CD14-positive monocyte (primary cell): ENCODE data around the gene ASTN2. TPM values are rescaled to one million over a fixed set of nuclear protein-coding genes. Genes with fewer than 3 reads are reported as not detected.

ENCODE experiments used
- DNase-seq, 3 donors: peaks; one replicate each; pipeline ENCODE4 v3.0.0-alpha.2; 2011 to 2022
- H2AFZ ChIP-seq: 2 replicates; pipeline ENCODE4 v1.6.0; 2012; ENCODE audit warnings: mild to moderate bottlenecking, low read depth, low read length, inconsistent platforms; ENCODE audit not compliant: insufficient read depth, poor library complexity, severe bottlenecking
- H3K27ac ChIP-seq, 2 donors: 1 replicate in 1 of 2; 2 replicates in 1 of 2; pipeline ENCODE4 v1.5.1; 2012 to 2013; ENCODE audit warnings: low read length in 2 of 2, control low read depth in 1 of 2, inconsistent platforms in 1 of 2, low read depth in 1 of 2, mild to moderate bottlenecking in 1 of 2
- H3K27me3 ChIP-seq, 2 donors: one replicate each; pipeline versions ENCODE4 v1.6.0 to v1.6.1; 2011 to 2013; ENCODE audit warnings: low read length in 2 of 2; ENCODE audit not compliant: control insufficient read depth in 2 of 2, insufficient read depth in 2 of 2
- H3K36me3 ChIP-seq, 2 donors: replicated peaks in 1 of 2; 1 replicate in 1 of 2; 2 replicates in 1 of 2; pipeline versions ENCODE4 v1.5.1 to v1.6.1; 2012 to 2013; ENCODE audit warnings: low read length in 2 of 2, control low read depth in 1 of 2, inconsistent platforms in 1 of 2, mild to moderate bottlenecking in 1 of 2; ENCODE audit not compliant: insufficient read depth in 2 of 2, control insufficient read depth in 1 of 2
- H3K4me1 ChIP-seq, 2 donors: 1 replicate in 1 of 2; 2 replicates in 1 of 2; pipeline versions ENCODE4 v1.5.1 to v1.6.1; 2012 to 2013; ENCODE audit warnings: low read length in 2 of 2, control low read depth in 1 of 2, inconsistent platforms in 1 of 2, mild to moderate bottlenecking in 1 of 2, moderate library complexity in 1 of 2; ENCODE audit not compliant: insufficient read depth in 2 of 2, control insufficient read depth in 1 of 2
- H3K4me2 ChIP-seq: replicated peaks from 2 replicates; pipeline ENCODE3; 2012; ENCODE audit warnings: low read length, moderate library complexity, mild to moderate bottlenecking; ENCODE audit not compliant: poor library complexity, severe bottlenecking; ENCODE audit errors: extremely low read depth
- H3K4me3 ChIP-seq, 3 experiments: fragments of 200-600 bp in 1 of 3; sonication (generic) in 1 of 3; replicated peaks in 1 of 3; 1 replicate in 2 of 3; 2 replicates in 1 of 3; pipeline ENCODE4 v1.5.1; 2011 to 2013; ENCODE audit warnings: low read length in 3 of 3, mild to moderate bottlenecking in 3 of 3, control low read depth in 2 of 3, low read depth in 2 of 3, inconsistent platforms in 1 of 3, moderate library complexity in 1 of 3
- H3K79me2 ChIP-seq: 2 replicates; pipeline ENCODE4 v1.6.0; 2012; ENCODE audit warnings: mild to moderate bottlenecking, control low read depth, inconsistent platforms, low read length, moderate library complexity; ENCODE audit not compliant: insufficient read depth
- H3K9ac ChIP-seq: 2 replicates; pipeline ENCODE4 v1.6.0; 2017; ENCODE audit warnings: low read length, mild to moderate bottlenecking; ENCODE audit not compliant: insufficient read depth, poor library complexity, severe bottlenecking
- H3K9me3 ChIP-seq, 2 donors: replicated peaks in 1 of 2; 1 replicate in 1 of 2; 2 replicates in 1 of 2; pipeline versions ENCODE4 v1.5.1 to v1.6.1; 2012 to 2013; ENCODE audit warnings: low read length in 2 of 2, control low read depth in 1 of 2; ENCODE audit not compliant: control insufficient read depth in 1 of 2, insufficient read depth in 1 of 2
- H4K20me1 ChIP-seq: 2 replicates; pipeline ENCODE4 v1.6.0; 2012; ENCODE audit warnings: mild to moderate bottlenecking, low read length, control low read depth, moderate library complexity; ENCODE audit not compliant: insufficient read depth
- H3K27ac Mint-ChIP-seq, 7 donors: one replicate each; pipeline ENCODE4 v1.8.0; 2020; ENCODE audit warnings: mild to moderate bottlenecking in 7 of 7, mixed read lengths in 7 of 7, moderate library complexity in 6 of 7, inconsistent platforms in 2 of 7
- H3K27me3 Mint-ChIP-seq, 3 donors: one replicate each; pipeline ENCODE4 v1.8.0; 2021 to 2022; ENCODE audit warnings: low read depth in 3 of 3, mild to moderate bottlenecking in 3 of 3, mixed read lengths in 3 of 3, moderate library complexity in 3 of 3, inconsistent platforms in 1 of 3
- H3K36me3 Mint-ChIP-seq, 2 donors: one replicate each; pipeline ENCODE4 v1.8.0; 2020; ENCODE audit warnings: mixed read lengths in 2 of 2, inconsistent platforms in 1 of 2, mild to moderate bottlenecking in 1 of 2
- H3K4me1 Mint-ChIP-seq: one replicate; pipeline ENCODE4 v1.8.0; 2020; ENCODE audit warnings: mild to moderate bottlenecking, mixed read lengths
- H3K4me3 Mint-ChIP-seq, 2 donors: one replicate each; pipeline ENCODE4 v1.8.0; 2020; ENCODE audit warnings: mild to moderate bottlenecking in 2 of 2, mixed read lengths in 2 of 2, moderate library complexity in 1 of 2
- H3K9me3 Mint-ChIP-seq, 7 donors: one replicate each; pipeline ENCODE4 v1.8.0; 2020 to 2022; ENCODE audit warnings: mixed read lengths in 7 of 7, mild to moderate bottlenecking in 6 of 7, moderate library complexity in 6 of 7, inconsistent platforms in 2 of 7
- WGBS: methylation state at CpG from one replicate; pipeline ENCODE4 v1.1.5; 2013; ENCODE audit warnings: missing lambda C conversion rate; ENCODE audit not compliant: insufficient coverage; 5-methylcytosine and 5-hydroxymethylcytosine counted together
- intact Hi-C, 2 donors: fragments of 100-400 bp; cut with micrococcal nuclease; formaldehyde crosslinking; loops; one replicate each; pipeline versions ENCODE4 v1.15.0 to v1.15.1; 2023
- polyA plus RNA-seq, 3 donors: library from polyadenylated mRNA; depleted of rRNA in 1 of 3; unstranded in 2 of 3; stranded (reverse) in 1 of 3; fragments of 300-500 nt in 2 of 3; fragments of >200 nt in 1 of 3; fragmentation: Illumina TruSeq in 2 of 3; gene quantifications; 1 replicate in 2 of 3; 2 replicates in 1 of 3; pipeline ENCODE4 v1.2.3, GENCODE V29; 2012 to 2021
- TF ChIP-seq, protein P1 (sequence below): fragments of 200-600 bp; IDR thresholded peaks from one replicate; pipeline ENCODE4 v1.8.0; 2022; ENCODE audit warnings: antibody characterized with exemption, mild to moderate bottlenecking

The ASTN2 gene
- polyA plus RNA-seq, 3 donors: not detected

DNA sequence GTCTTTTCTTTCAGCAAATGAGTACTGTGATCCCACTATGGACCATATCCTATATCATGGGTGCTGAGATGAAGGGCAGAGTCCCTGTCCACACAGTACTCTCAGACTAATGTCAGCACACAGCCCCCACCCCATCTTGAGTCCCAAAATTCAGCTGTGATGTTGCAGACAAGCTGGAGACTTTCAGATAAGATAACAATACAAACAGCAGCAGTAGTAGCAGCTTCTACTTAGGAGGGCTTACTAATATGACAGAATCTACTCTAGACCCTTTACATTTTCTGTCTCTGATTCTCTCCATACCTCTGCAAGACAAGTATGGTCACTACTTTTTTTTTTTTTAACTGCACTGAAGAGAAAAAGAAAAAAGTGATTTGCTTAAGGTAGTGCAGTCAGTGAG lies 856.8 kb downstream of the ASTN2 start:
- Histone ChIP-seq H3K4me2 (no peak overlapping the region), H3K27ac (no peak overlapping the region), H3K27me3 (no peaks in the 10 kb centered on the region), H3K4me3 (no peak overlapping the region), H3K9ac (no peak overlapping the region), H4K20me1 (no peaks in the 10 kb centered on the region), H3K4me1 (peaks cover 0 to 8% of the 10 kb centered on the region in 2 donors), H3K36me3 (no peaks in the 10 kb centered on the region), H3K79me2 (no peaks in the 10 kb centered on the region), H3K9me3 (no peaks in the 10 kb centered on the region), H2AFZ (no peak overlapping the region)
- H3K9me3 Mint-ChIP-seq: no peaks in the 10 kb centered on the region
- no peak for DNase-seq
- H3K27ac Mint-ChIP-seq: no peak overlapping the region
- peaks cover 0 to 6% (median 3%) of the 10 kb centered on the region in 3 donors for H3K27me3 Mint-ChIP-seq
- H3K4me3 Mint-ChIP-seq: no peak overlapping the region
- intact Hi-C loops: no loop called here
- no peaks in the 10 kb centered on the region for H3K36me3 Mint-ChIP-seq
- H3K4me1 Mint-ChIP-seq: peaks cover 10% of the 10 kb centered on the region
- TF ChIP-seq, protein P1, sequence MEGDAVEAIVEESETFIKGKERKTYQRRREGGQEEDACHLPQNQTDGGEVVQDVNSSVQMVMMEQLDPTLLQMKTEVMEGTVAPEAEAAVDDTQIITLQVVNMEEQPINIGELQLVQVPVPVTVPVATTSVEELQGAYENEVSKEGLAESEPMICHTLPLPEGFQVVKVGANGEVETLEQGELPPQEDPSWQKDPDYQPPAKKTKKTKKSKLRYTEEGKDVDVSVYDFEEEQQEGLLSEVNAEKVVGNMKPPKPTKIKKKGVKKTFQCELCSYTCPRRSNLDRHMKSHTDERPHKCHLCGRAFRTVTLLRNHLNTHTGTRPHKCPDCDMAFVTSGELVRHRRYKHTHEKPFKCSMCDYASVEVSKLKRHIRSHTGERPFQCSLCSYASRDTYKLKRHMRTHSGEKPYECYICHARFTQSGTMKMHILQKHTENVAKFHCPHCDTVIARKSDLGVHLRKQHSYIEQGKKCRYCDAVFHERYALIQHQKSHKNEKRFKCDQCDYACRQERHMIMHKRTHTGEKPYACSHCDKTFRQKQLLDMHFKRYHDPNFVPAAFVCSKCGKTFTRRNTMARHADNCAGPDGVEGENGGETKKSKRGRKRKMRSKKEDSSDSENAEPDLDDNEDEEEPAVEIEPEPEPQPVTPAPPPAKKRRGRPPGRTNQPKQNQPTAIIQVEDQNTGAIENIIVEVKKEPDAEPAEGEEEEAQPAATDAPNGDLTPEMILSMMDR: no peak

DNA sequence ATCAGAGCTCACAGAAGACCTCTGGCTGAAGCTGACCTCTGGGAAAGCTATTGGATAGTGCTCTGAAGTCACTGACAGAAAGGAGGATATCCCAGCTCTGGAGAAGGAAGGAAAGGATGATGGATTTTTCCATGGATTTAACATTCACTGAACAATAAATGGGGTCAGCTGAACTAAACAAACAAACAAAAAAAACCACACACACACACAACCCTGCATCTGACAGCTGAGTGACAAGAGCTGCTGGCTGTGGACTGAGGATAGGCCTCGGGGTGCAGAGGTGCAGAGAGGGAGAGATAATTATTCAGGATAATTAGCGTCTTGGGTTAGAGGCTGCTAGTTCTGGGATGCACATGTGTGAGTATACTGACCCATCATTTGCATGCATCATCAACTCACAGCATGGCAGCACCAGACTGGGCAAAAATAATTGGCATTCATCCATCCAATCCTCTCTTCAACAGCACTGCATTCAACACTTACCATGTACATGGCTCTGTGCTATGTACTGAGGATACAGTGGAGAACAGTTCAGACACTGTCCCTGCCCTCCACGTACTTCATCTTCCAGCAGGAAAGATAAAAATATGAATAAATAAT lies 859.2 kb downstream of the ASTN2 start:
- H3K36me3 Mint-ChIP-seq: no peaks in the 10 kb centered on the region
- Histone ChIP-seq H3K4me2 (no peak overlapping the region), H3K9ac (no peak overlapping the region), H2AFZ (no peak overlapping the region), H3K36me3 (no peaks in the 10 kb centered on the region), H3K27ac (no peak overlapping the region), H3K79me2 (no peaks in the 10 kb centered on the region), H3K4me1 (peaks cover 7 to 25% of the 10 kb centered on the region in 2 donors), H3K4me3 (no peak overlapping the region), H4K20me1 (no peaks in the 10 kb centered on the region), H3K9me3 (no peaks in the 10 kb centered on the region), H3K27me3 (no peaks in the 10 kb centered on the region)
- 80% methylated on average over 1 of the region's 3 CpGs for WGBS
- H3K27me3 Mint-ChIP-seq: peaks cover 1 to 3% (median 3%) of the 10 kb centered on the region in 3 donors
- peaks cover 15% of the 10 kb centered on the region for H3K4me1 Mint-ChIP-seq
- H3K4me3 Mint-ChIP-seq: no peak overlapping the region
- intact Hi-C loops: no loop called here
- no peaks in the 10 kb centered on the region for H3K9me3 Mint-ChIP-seq
- no peak for DNase-seq
- H3K27ac Mint-ChIP-seq: no peak overlapping the region
- TF ChIP-seq, protein P1: no peak
